Testis (tissue), 2 donors: Measurements from ENCODE around the gene UBAC2.

Experiments used
- POLR2A ChIP-seq: fragments of 450-650 bp; IDR thresholded peaks from one replicate; pipeline ENCODE4 v1.6.1; 2017; ENCODE audit warnings: antibody characterized with exemption, mild to moderate bottlenecking, moderate library complexity
- TF ChIP-seq, protein P1 (sequence below), 3 experiments: fragments of 450-650 bp in 2 of 3; fragments of 200-600 bp in 1 of 3; sonication (generic) in 1 of 3; IDR thresholded peaks; one replicate each; pipeline ENCODE4 v1.5.1; 2016 to 2019; ENCODE audit warnings: antibody characterized with exemption in 3 of 3, mild to moderate bottlenecking in 2 of 3, moderate library complexity in 1 of 3

DNA sequence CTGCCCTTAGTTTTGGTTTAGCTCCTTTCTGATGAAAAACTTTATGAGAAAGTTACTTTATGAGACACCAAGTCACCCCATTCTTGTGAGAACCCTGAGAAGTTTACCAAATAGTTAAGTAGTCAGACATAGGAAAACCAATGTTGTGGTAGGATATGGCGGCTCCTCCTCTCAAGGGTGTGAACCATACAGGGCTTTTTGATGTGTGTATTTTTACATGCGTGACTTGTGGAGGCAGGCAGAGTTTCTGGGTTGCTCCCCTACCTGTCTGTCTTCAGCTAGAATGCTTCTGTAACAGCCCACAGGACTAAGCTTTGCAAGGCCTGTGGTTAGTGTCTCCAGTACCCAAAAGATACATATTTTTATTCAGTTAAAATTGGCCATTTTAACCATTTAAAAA lies 18.3 kb downstream of the UBAC2 start:
- TF ChIP-seq, protein P1, sequence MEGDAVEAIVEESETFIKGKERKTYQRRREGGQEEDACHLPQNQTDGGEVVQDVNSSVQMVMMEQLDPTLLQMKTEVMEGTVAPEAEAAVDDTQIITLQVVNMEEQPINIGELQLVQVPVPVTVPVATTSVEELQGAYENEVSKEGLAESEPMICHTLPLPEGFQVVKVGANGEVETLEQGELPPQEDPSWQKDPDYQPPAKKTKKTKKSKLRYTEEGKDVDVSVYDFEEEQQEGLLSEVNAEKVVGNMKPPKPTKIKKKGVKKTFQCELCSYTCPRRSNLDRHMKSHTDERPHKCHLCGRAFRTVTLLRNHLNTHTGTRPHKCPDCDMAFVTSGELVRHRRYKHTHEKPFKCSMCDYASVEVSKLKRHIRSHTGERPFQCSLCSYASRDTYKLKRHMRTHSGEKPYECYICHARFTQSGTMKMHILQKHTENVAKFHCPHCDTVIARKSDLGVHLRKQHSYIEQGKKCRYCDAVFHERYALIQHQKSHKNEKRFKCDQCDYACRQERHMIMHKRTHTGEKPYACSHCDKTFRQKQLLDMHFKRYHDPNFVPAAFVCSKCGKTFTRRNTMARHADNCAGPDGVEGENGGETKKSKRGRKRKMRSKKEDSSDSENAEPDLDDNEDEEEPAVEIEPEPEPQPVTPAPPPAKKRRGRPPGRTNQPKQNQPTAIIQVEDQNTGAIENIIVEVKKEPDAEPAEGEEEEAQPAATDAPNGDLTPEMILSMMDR (IDR thresholded peaks at IDR 0.05): no peak
- TF ChIP-seq POLR2A: no peak
